Large intestine (tissue), 3 donors: Measurements from ENCODE around the gene BRMS1. TPM values are rescaled to one million over a fixed set of nuclear protein-coding genes. Genes with fewer than 3 reads are reported as not detected.
"Not testable (repeated sequence)": the region's sequence is repeated elsewhere in the genome, so short reads cannot be mapped to it uniquely, and the experiment has no call there.

Experiments used
- DNase-seq, 2 donors: peaks; one replicate each; pipeline versions ENCODE4 v3.0.0 to v3.0.0-alpha.2; 2013
- H3K27ac ChIP-seq: one replicate; pipeline ENCODE4 v1.5.1; 2013; ENCODE audit warnings: low read length
- H3K27me3 ChIP-seq: 2 replicates; pipeline ENCODE4 v1.6.1; 2013; ENCODE audit warnings: low read length; ENCODE audit not compliant: control insufficient read depth, insufficient read depth
- H3K36me3 ChIP-seq: 2 replicates; pipeline ENCODE4 v1.6.1; 2013; ENCODE audit warnings: low read length; ENCODE audit not compliant: control insufficient read depth, insufficient read depth
- H3K4me1 ChIP-seq: one replicate; pipeline ENCODE4 v1.6.1; 2013; ENCODE audit warnings: low read length; ENCODE audit not compliant: control insufficient read depth, insufficient read depth
- H3K4me3 ChIP-seq: one replicate; pipeline ENCODE4 v1.5.1; 2013; ENCODE audit warnings: low read length
- H3K9me3 ChIP-seq: one replicate; pipeline ENCODE4 v1.6.1; 2013; ENCODE audit warnings: mild to moderate bottlenecking, low read depth, low read length, moderate library complexity; ENCODE audit not compliant: control insufficient read depth
- WGBS: methylation state at CpG from one replicate; pipeline ENCODE4 v1.1.5; 2013; ENCODE audit warnings: low lambda C conversion rate; ENCODE audit not compliant: insufficient coverage; 5-methylcytosine and 5-hydroxymethylcytosine counted together
- polyA plus RNA-seq: library from polyadenylated mRNA; unstranded; fragments of 120-200 nt; gene quantifications from one replicate; pipeline ENCODE4 v1.2.1, GENCODE V29; 2013

Gene BRMS1
- polyA plus RNA-seq, 1 donor, result 32.4 TPM

- DNase-seq, result no peak
- no peaks in the 10 kb centered on the region for H3K27me3 ChIP-seq
- no peak overlapping the region for H3K27ac ChIP-seq
- WGBS, result no CpG with 5 or more reads among the region's 14 CpGs
- H3K36me3 ChIP-seq, result peaks cover 46% of the 10 kb centered on the region
- no peak overlapping the region for H3K4me3 ChIP-seq
- no peaks in the 10 kb centered on the region for H3K4me1 ChIP-seq
- peaks cover 2% of the 10 kb centered on the region for H3K9me3 ChIP-seq
Observed at GRCh38 chr11:66363187-66363601, 18.3 kb upstream of the BRMS1 start.

GRCh38 chr11:66362481-66363147 is 17.7 kb upstream of the BRMS1 start:
- Histone ChIP-seq H3K9me3 (peaks cover 2% of the 10 kb centered on the region), H3K27ac (no peak overlapping the region), H3K4me1 (no peaks in the 10 kb centered on the region), H3K4me3 (no peak overlapping the region), H3K27me3 (no peaks in the 10 kb centered on the region), H3K36me3 (peaks cover 49% of the 10 kb centered on the region)
- no peak for DNase-seq
- WGBS, result 100% methylated on average over 2 of the region's 9 CpGs

- Histone ChIP-seq H3K4me1 (no peaks in the 10 kb centered on the region), H3K27ac (no peak overlapping the region), H3K9me3 (peaks cover 2% of the 10 kb centered on the region), H3K27me3 (no peaks in the 10 kb centered on the region), H3K36me3 (peaks cover 47% of the 10 kb centered on the region), H3K4me3 (no peak overlapping the region)
- WGBS, result no CpG with 5 or more reads among the region's 6 CpGs
- no peak for DNase-seq
Observed at GRCh38 chr11:66361502-66361941, 16.6 kb upstream of the BRMS1 start.

- no peaks in the 10 kb centered on the region for H3K4me1 ChIP-seq
- DNase-seq, result no peak
- H3K4me3 ChIP-seq, result no peak overlapping the region
- no peaks in the 10 kb centered on the region for H3K27me3 ChIP-seq
- no CpG with 5 or more reads among the region's 15 CpGs for WGBS
- H3K36me3 ChIP-seq, result peaks cover 52% of the 10 kb centered on the region
- no peak overlapping the region for H3K27ac ChIP-seq
- H3K9me3 ChIP-seq, result peaks cover 2% of the 10 kb centered on the region
Observed at GRCh38 chr11:66360406-66361073, 15.6 kb upstream of the BRMS1 start.

GRCh38 chr11:66359662-66360087 is 14.8 kb upstream of the BRMS1 start:
- peaks cover 2% of the 10 kb centered on the region for H3K9me3 ChIP-seq
- H3K27ac ChIP-seq, result no peak overlapping the region
- H3K4me3 ChIP-seq, result no peak overlapping the region
- no peaks in the 10 kb centered on the region for H3K4me1 ChIP-seq
- no peak for DNase-seq
- WGBS, result no CpG with 5 or more reads among the region's 3 CpGs
- peaks cover 48% of the 10 kb centered on the region for H3K36me3 ChIP-seq
- no peaks in the 10 kb centered on the region for H3K27me3 ChIP-seq

- not testable (repeated sequence) for H3K4me3 ChIP-seq, H3K27me3 ChIP-seq, H3K36me3 ChIP-seq, DNase-seq, H3K9me3 ChIP-seq
- peak overlapping the region; percentile 96 for H3K27ac ChIP-seq
- no CpG with 5 or more reads among the region's 8 CpGs for WGBS
- H3K4me1 ChIP-seq, result peaks cover 42% of the 10 kb centered on the region
Observed at GRCh38 chr11:66350560-66351235, 5.8 kb upstream of the BRMS1 start.

GRCh38 chr11:66349084-66349386 is 4.1 kb upstream of the BRMS1 start:
- no peak overlapping the region for H3K4me3 ChIP-seq
- H3K4me1 ChIP-seq, result peaks cover 49% of the 10 kb centered on the region
- H3K27ac ChIP-seq, result peak overlapping the region; percentile 96
- H3K36me3 ChIP-seq, result peaks cover 3% of the 10 kb centered on the region
- H3K27me3 ChIP-seq, result no peaks in the 10 kb centered on the region
- no CpG with 5 or more reads among the region's 2 CpGs for WGBS
- peak in 1 of 2 donors; percentile 65 for DNase-seq
- peaks cover 5% of the 10 kb centered on the region for H3K9me3 ChIP-seq

- H3K4me1 ChIP-seq, result peaks cover 51% of the 10 kb centered on the region
- no CpG with 5 or more reads among the region's 101 CpGs for WGBS
- H3K27ac ChIP-seq, result peak within 1 kb of the TSS; percentile 96
Observed at GRCh38 chr11:66347425-66348276, 2.7 kb upstream of the BRMS1 start, which contains the start of gene B4GAT1. Gene B4GAT1, minus strand, starts transcription at chr11:66347629. Its CDS starts 84 bp downstream, at chr11:66347545.

GRCh38 chr11:66346476-66347424 is 1.8 kb upstream of the BRMS1 start:
- WGBS, result no CpG with 5 or more reads among the region's 68 CpGs
- DNase-seq, result peak in 1 of 2 donors; percentile 61
- Histone ChIP-seq H3K4me3 (peak overlapping the region; percentile 87), H3K36me3 (peaks cover 9% of the 10 kb centered on the region), H3K9me3 (peaks cover 2% of the 10 kb centered on the region), H3K27ac (peak overlapping the region; percentile 96), H3K27me3 (no peaks in the 10 kb centered on the region), H3K4me1 (peaks cover 43% of the 10 kb centered on the region)

More at GRCh38 chr11:66347425-66348276, 2.7 kb upstream of the BRMS1 start, which contains the start of gene B4GAT1:
- DNase-seq, result peak; percentile 88 to 92
- Histone ChIP-seq H3K36me3 (peaks cover 3% of the 10 kb centered on the region), H3K9me3 (peaks cover 4% of the 10 kb centered on the region), H3K4me3 (peak within 1 kb of the TSS; percentile 87), H3K27me3 (no peaks in the 10 kb centered on the region)
